Right lobe of liver (tissue), 6 donors: ENCODE results near the gene MINAR1. TPM values are rescaled to one million over a fixed set of nuclear protein-coding genes. Genes with fewer than 3 reads are reported as not detected.

ENCODE experiments used
- ATAC-seq, 4 donors: fragments of 200-7000 bp; cut with Tn5 transposase; one replicate each; pipeline ENCODE4 v1.9.1; 2020; ENCODE audit warnings: mild to moderate bottlenecking in 4 of 4, moderate library complexity in 4 of 4
- DNase-seq, 3 donors: peaks; one replicate each; pipeline ENCODE4 v3.0.0-alpha.2; 2020
- H3K27ac ChIP-seq, 3 donors: fragments of 200-600 bp; one replicate each; pipeline ENCODE4 v1.8.0; 2022
- H3K27me3 ChIP-seq, 2 donors: fragments of 200-600 bp; one replicate each; pipeline ENCODE4 v1.8.0; 2022
- H3K36me3 ChIP-seq, 4 donors: fragments of 200-600 bp; sonication (generic) in 1 of 4; one replicate each; pipeline versions ENCODE4 v1.5.1 to v1.8.0; 2017 to 2022; ENCODE audit warnings: control low read depth in 1 of 4
- H3K4me1 ChIP-seq, 4 donors: fragments of 200-600 bp; sonication (generic) in 1 of 4; one replicate each; pipeline versions ENCODE4 v1.5.1 to v1.8.0; 2017 to 2022; ENCODE audit warnings: control low read depth in 1 of 4
- H3K4me3 ChIP-seq, 3 donors: fragments of 200-600 bp; one replicate each; pipeline ENCODE4 v1.8.0; 2022
- H3K9me3 ChIP-seq, 4 donors: fragments of 200-600 bp; sonication (generic) in 1 of 4; one replicate each; pipeline versions ENCODE4 v1.5.1 to v1.8.0; 2017 to 2022; ENCODE audit warnings: control low read depth in 1 of 4
- POLR2A ChIP-seq: fragments of 450-650 bp; IDR thresholded peaks from one replicate; pipeline ENCODE4 v1.6.1; 2017; ENCODE audit warnings: antibody characterized with exemption, mild to moderate bottlenecking
- WGBS: methylation state at CpG from one replicate; pipeline ENCODE4 v1.1.6; 2018; ENCODE audit warnings: low coverage, low lambda C conversion rate; ENCODE audit not compliant: insufficient coverage; ENCODE audit errors: missing lambda C conversion rate; 5-methylcytosine and 5-hydroxymethylcytosine counted together
- intact Hi-C, 2 donors: fragments of 100-400 bp; cut with DNase I; formaldehyde crosslinking; loops; one replicate each; pipeline versions ENCODE4 v1.11.2 to v1.14.1; 2022
- total RNA-seq, 6 experiments: library from RNA; depleted of rRNA in 2 of 6; stranded (reverse); fragments of >200 nt in 2 of 6; fragmentation: NEBNext Ultra II Directional in 3 of 6; extraction: Animal tissue kit (Norgen Biotek cat#: 25700) in 3 of 6; gene quantifications; one replicate each; pipeline versions ENCODE4 v1.1.0 to v1.2.4, GENCODE V29; 2016 to 2023
- TF ChIP-seq, protein P1 (sequence below), 4 donors: fragments of 200-600 bp in 3 of 4; fragments of 450-650 bp in 1 of 4; IDR thresholded peaks; one replicate each; pipeline versions ENCODE4 v1.5.1 to v1.8.0; 2016 to 2022; ENCODE audit warnings: antibody characterized with exemption in 4 of 4, mild to moderate bottlenecking in 2 of 4
- donor health status: DM: no; HTN: yes; CAD: no.
- donor health status: DM: no; HTN: no; CAD: no.
- donor health status: DM: no; HTN: no; CAD: no.
- donor health status: DM: no; HTN: yes; CAD: no.
- donor health status: DM: no; HTN: yes; CAD: no.

MINAR1 gene
- total RNA-seq, 6 experiments from 2014 or later: 0.06 to 0.12 (median 0.07) TPM; not detected in 3

DNA sequence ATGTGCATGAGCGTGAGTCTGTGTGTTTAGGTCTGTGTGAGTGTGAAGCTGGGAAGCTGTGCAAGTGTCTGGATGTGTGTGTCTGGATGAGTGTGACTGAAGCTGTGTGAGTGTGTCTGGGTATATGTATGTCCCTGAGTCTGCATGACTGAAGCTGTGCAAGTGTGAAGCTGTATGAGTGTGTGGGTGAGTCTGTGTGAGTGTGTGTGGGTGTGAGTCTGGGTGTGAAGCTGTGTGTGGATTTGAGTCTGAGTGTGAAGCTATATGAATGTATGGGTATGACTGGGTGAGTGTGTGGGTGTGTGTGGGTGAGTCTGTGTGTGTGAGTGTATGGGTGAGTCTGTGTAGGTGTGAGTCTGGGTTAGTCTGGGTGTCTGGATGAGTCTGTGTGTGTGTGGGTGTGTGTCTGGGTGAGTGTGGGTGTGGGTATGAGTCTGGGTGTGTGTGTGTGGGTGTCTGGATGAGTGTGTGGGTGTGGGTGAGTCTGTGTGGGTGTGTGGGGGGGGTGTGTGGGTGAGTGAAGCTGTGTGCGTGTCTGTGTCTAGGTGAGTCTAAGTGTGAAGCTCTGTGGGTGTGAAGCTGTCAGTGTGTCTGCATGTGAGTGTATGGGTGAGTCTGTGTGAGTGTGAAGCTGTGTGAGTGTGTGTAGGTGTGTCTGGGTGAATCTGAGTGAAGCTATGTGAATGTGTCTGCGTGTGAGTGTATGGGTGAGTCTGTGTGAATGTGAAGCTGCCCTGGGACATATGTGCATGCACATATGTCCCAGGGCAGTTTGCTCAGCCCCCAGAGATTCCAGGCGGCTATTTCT is 20.3 kb downstream of the MINAR1 start:
- H3K4me1 ChIP-seq: no peaks in the 10 kb centered on the region
- no peak for ATAC-seq
- no peaks in the 10 kb centered on the region for H3K27me3 ChIP-seq
- no peaks in the 10 kb centered on the region for H3K36me3 ChIP-seq
- H3K9me3 ChIP-seq: no peaks in the 10 kb centered on the region
- DNase-seq: no peak
- no peak for TF ChIP-seq POLR2A
- TF ChIP-seq, protein P1, sequence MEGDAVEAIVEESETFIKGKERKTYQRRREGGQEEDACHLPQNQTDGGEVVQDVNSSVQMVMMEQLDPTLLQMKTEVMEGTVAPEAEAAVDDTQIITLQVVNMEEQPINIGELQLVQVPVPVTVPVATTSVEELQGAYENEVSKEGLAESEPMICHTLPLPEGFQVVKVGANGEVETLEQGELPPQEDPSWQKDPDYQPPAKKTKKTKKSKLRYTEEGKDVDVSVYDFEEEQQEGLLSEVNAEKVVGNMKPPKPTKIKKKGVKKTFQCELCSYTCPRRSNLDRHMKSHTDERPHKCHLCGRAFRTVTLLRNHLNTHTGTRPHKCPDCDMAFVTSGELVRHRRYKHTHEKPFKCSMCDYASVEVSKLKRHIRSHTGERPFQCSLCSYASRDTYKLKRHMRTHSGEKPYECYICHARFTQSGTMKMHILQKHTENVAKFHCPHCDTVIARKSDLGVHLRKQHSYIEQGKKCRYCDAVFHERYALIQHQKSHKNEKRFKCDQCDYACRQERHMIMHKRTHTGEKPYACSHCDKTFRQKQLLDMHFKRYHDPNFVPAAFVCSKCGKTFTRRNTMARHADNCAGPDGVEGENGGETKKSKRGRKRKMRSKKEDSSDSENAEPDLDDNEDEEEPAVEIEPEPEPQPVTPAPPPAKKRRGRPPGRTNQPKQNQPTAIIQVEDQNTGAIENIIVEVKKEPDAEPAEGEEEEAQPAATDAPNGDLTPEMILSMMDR (IDR thresholded peaks at IDR 0.05): no peak
- H3K4me3 ChIP-seq: no peak overlapping the region
- WGBS: 84% methylated on average over 3 of the region's 4 CpGs
- no peak overlapping the region for H3K27ac ChIP-seq
- intact Hi-C loops: no loop called here

DNA sequence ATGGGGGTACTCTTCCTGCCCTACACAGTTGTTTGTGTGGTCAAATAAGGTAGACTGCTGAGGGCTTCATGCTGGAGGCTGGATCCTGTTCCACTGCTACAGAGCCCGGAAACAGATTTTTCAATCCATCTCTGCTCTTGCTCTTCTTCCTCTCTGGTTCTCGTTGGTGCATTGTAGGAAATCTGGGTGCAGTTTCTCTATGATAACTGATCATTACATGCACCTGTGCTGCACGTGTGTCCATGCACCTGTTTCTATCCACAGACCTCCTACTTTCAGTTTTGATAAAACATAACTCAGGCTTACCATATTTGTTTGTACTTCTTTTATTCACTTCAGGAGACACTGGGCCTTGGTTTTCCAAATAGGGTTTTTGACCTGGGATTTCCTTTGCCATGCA is 21.3 kb downstream of the MINAR1 start:
- no peak overlapping the region for H3K27ac ChIP-seq
- no peak for TF ChIP-seq POLR2A
- TF ChIP-seq, protein P1 (IDR thresholded peaks at IDR 0.05): no peak
- no peak for ATAC-seq
- H3K9me3 ChIP-seq: no peaks in the 10 kb centered on the region
- intact Hi-C loops: no loop called here
- no peaks in the 10 kb centered on the region for H3K27me3 ChIP-seq
- H3K36me3 ChIP-seq: no peaks in the 10 kb centered on the region
- no peaks in the 10 kb centered on the region for H3K4me1 ChIP-seq
- 43% methylated on average over 3 of the region's 3 CpGs for WGBS
- DNase-seq: no peak
- no peak overlapping the region for H3K4me3 ChIP-seq

DNA sequence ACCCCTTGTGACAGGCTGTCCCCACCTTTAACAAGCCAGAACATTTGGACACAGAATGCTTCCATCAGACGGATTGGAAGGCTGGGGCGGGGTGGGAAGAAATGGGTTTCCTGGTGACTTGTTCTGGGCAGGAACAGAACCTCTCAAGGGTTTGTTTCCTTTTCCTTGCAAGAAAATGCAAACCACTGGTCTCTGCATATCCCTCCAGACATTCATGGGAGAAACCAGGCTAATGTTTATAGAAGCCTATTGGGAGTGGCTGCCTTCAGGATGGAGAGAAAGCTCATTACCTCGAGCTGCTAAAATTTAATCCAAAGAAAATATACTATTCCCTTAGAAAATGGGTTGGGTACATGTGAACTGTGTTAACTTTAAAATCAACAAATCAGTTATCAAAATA is 21.9 kb downstream of the MINAR1 start:
- H3K4me1 ChIP-seq: no peaks in the 10 kb centered on the region
- no peak overlapping the region for H3K4me3 ChIP-seq
- H3K27me3 ChIP-seq: no peaks in the 10 kb centered on the region
- H3K9me3 ChIP-seq: no peaks in the 10 kb centered on the region
- WGBS: 53% methylated on average over 3 of the region's 3 CpGs
- ATAC-seq (no peak), DNase-seq (no peak)
- TF ChIP-seq, protein P1 (IDR thresholded peaks at IDR 0.05): no peak
- no peak for TF ChIP-seq POLR2A
- no peaks in the 10 kb centered on the region for H3K36me3 ChIP-seq
- H3K27ac ChIP-seq: no peak overlapping the region
- intact Hi-C loops: no loop called here

- Histone ChIP-seq H3K9me3 (no peaks in the 10 kb centered on the region), H3K27me3 (no peaks in the 10 kb centered on the region), H3K4me1 (no peaks in the 10 kb centered on the region), H3K27ac (no peak overlapping the region), H3K4me3 (no peak overlapping the region), H3K36me3 (no peaks in the 10 kb centered on the region)
- intact Hi-C loops: no loop called here
- no peak for DNase-seq
- WGBS: 76% methylated on average over 4 of the region's 4 CpGs
- TF ChIP-seq, protein P1 (IDR thresholded peaks at IDR 0.05): no peak
- TF ChIP-seq POLR2A: no peak
- no peak for ATAC-seq
These were observed 23.2 kb downstream of the MINAR1 start for GRCh38 chr15:79455361-79455760.
